T-helper 1 cell treated with Interleukin-12 subunit alpha and Interleukin-12 subunit beta and Interleukin-4 antibody, amounts not matched to agents 30 ng/mL and 1 ng/mL, for 36 hours (primary cell): ENCODE data around the gene LRRC63. TPM values are rescaled to one million over a fixed set of nuclear protein-coding genes. Genes with fewer than 3 reads are reported as not detected.
"Not testable (repeated sequence)": the region's sequence is repeated elsewhere in the genome, so short reads cannot be mapped to it uniquely, and the experiment has no call there.

ENCODE experiments used
- intact Hi-C: fragments of 100-400 bp; cut with micrococcal nuclease; formaldehyde crosslinking; loops from one replicate; pipeline ENCODE4 v1.15.1; 2024
- total RNA-seq: library from RNA; stranded (reverse); gene quantifications from 2 replicates; pipeline ENCODE4 v1.2.3, GENCODE V29; 2022

The LRRC63 gene
- total RNA-seq, 1 donor from 2014 or later: 0.39 TPM

- intact Hi-C loops: loop anchor here (10.0 kb wide), 1 partner anchor 450 kb away; no protein-coding TSS in a partner anchor
Measured at GRCh38 chr13:46214741-46215140, 3.0 kb downstream of the LRRC63 start.

- intact Hi-C loops: not testable (repeated sequence)
Measured at GRCh38 chr13:46220234-46220633, 8.5 kb downstream of the LRRC63 start.

- intact Hi-C loops: no loop called here
Measured at GRCh38 chr13:46229251-46229650, 17.5 kb downstream of the LRRC63 start.

GRCh38 chr13:46232281-46232680, 20.6 kb downstream of the LRRC63 start:
- intact Hi-C loops: no loop called here

- intact Hi-C loops: no loop called here
Measured at GRCh38 chr13:46235286-46235685, 23.6 kb downstream of the LRRC63 start.

GRCh38 chr13:46265292-46265691, 53.6 kb downstream of the LRRC63 start:
- intact Hi-C loops: no loop called here

- intact Hi-C loops: no loop called here
Measured at GRCh38 chr13:46267166-46267565, 55.4 kb downstream of the LRRC63 start.

GRCh38 chr13:46270416-46270815, 58.7 kb downstream of the LRRC63 start:
- intact Hi-C loops: no loop called here

- intact Hi-C loops: no loop called here
Measured at GRCh38 chr13:46274094-46274698, 62.5 kb downstream of the LRRC63 start.

- intact Hi-C loops: no loop called here
Measured at GRCh38 chr13:46278474-46278873, 66.7 kb downstream of the LRRC63 start.

GRCh38 chr13:46281779-46282178, 70.1 kb downstream of the LRRC63 start:
- intact Hi-C loops: no loop called here

- intact Hi-C loops: not testable (repeated sequence)
Measured at GRCh38 chr13:46283912-46284824, 72.4 kb downstream of the LRRC63 start.

GRCh38 chr13:46286972-46287371, 75.2 kb downstream of the LRRC63 start:
- intact Hi-C loops: no loop called here

GRCh38 chr13:46288570-46289259, 77.0 kb downstream of the LRRC63 start:
- intact Hi-C loops: loop anchor here (1.0 to 2.0 kb wide), 6 partner anchors 33 to 236 kb away; partner anchors contain the start of genes LRRC63 and ZC3H13

GRCh38 chr13:46289260-46289955, 77.7 kb downstream of the LRRC63 start:
- intact Hi-C loops: loop anchor here (1.0 to 2.0 kb wide), 6 partner anchors 32 to 237 kb away; partner anchors contain the start of genes LRRC63 and ZC3H13

- intact Hi-C loops: no loop called here
Measured at GRCh38 chr13:46290434-46290833, 78.7 kb downstream of the LRRC63 start.

GRCh38 chr13:46293436-46293835, 81.7 kb downstream of the LRRC63 start:
- intact Hi-C loops: no loop called here

- intact Hi-C loops: loop anchor here (1.0 to 5.0 kb wide), 11 partner anchors 9 to 1378 kb away; partner anchors contain the start of genes LRCH1, LRRC63 and RUBCNL
Measured at GRCh38 chr13:46295491-46296114, 83.9 kb downstream of the LRRC63 start.

- intact Hi-C loops: loop anchor here (1.0 to 5.0 kb wide), 9 partner anchors 8 to 1379 kb away; partner anchors contain the start of genes LRCH1, LRRC63 and RUBCNL
Measured at GRCh38 chr13:46296115-46296822, 84.5 kb downstream of the LRRC63 start.

- intact Hi-C loops: loop anchor here (1.0 to 5.0 kb wide), 9 partner anchors 7 to 1380 kb away; partner anchors contain the start of genes LRCH1, LRRC63 and RUBCNL
Measured at GRCh38 chr13:46296921-46297320, 85.2 kb downstream of the LRRC63 start.
